A673 (cell line): ENCODE data around the gene PTPN20. TPM values are rescaled to one million over a fixed set of nuclear protein-coding genes. Genes with fewer than 3 reads are reported as not detected.

Source experiments
- BruUV-seq: library from RNA; stranded (reverse); fragments of 400-500 nt; replicated peaks from 2 replicates; lab custom pipeline; 2021; lab: Mats Ljungman, UMichigan
- CTCF ChIA-PET: fragments of 300-600 bp; sonication (Branson Sonifier 250); formaldehyde crosslinking; loops from one replicate; lab custom pipeline; 2022; ENCODE audit warnings: antibody characterized with exemption; lab: Charles Lee
- POLR2A ChIA-PET: fragments of 300-600 bp; sonication (Branson Sonifier 250); formaldehyde crosslinking; loops from one replicate; lab custom pipeline; 2022; ENCODE audit warnings: antibody characterized with exemption; ENCODE audit not compliant: low non-redundant PET; lab: Charles Lee
- DNase-seq: peaks from one replicate; pipeline ENCODE4 v3.0.0-alpha.2; 2015; ENCODE audit warnings: low spot score
- H3K27ac ChIP-seq: fragments of 200-600 bp; sonication (generic); 2 replicates; pipeline ENCODE4 v1.5.1; 2016; ENCODE audit warnings: mixed run types, low read depth, mild to moderate bottlenecking, mixed read lengths, antibody characterized with exemption, low read length; ENCODE audit not compliant: poor library complexity, severe bottlenecking
- H3K27me3 ChIP-seq: fragments of 200-600 bp; sonication (generic); replicated peaks from 2 replicates; pipeline ENCODE4 v1.6.1; 2017; ENCODE audit warnings: mixed run types, low read depth, mild to moderate bottlenecking, mixed read lengths, antibody characterized with exemption, low read length; ENCODE audit not compliant: insufficient read depth, poor library complexity
- H3K36me3 ChIP-seq: fragments of 200-600 bp; sonication (generic); 2 replicates; pipeline ENCODE4 v1.6.1; 2016; ENCODE audit warnings: mixed run types, mild to moderate bottlenecking, mixed read lengths, antibody characterized with exemption, low read length; ENCODE audit not compliant: insufficient read depth, poor library complexity, severe bottlenecking
- H3K4me1 ChIP-seq: fragments of 200-600 bp; sonication (generic); 2 replicates; pipeline ENCODE4 v1.6.1; 2017; ENCODE audit warnings: mixed run types, mild to moderate bottlenecking, mixed read lengths, antibody characterized with exemption, low read length; ENCODE audit not compliant: insufficient read depth, poor library complexity, severe bottlenecking
- H3K4me3 ChIP-seq: fragments of 200-600 bp; sonication (generic); 2 replicates; pipeline ENCODE4 v1.5.1; 2016; ENCODE audit warnings: low read depth, mixed run types, mild to moderate bottlenecking, mixed read lengths, low read length; ENCODE audit not compliant: poor library complexity, severe bottlenecking
- H3K9me3 ChIP-seq: fragments of 200-600 bp; sonication (generic); 2 replicates; pipeline ENCODE4 v1.6.1; 2016; ENCODE audit warnings: mixed run types, low read depth, mild to moderate bottlenecking, mixed read lengths, antibody characterized with exemption, low read length; ENCODE audit not compliant: poor library complexity, severe bottlenecking
- EZH2 ChIP-seq: fragments of 200-600 bp; sonication (generic); IDR thresholded peaks from 2 replicates; pipeline ENCODE4 v1.6.1; 2017; ENCODE audit warnings: borderline replicate concordance, low read depth, mild to moderate bottlenecking, mixed read lengths, antibody characterized with exemption, low read length; ENCODE audit not compliant: poor library complexity, severe bottlenecking
- intact Hi-C: fragments of 100-400 bp; cut with micrococcal nuclease; formaldehyde crosslinking; loops from one replicate; pipeline ENCODE4 v1.10.0; 2022; ENCODE audit not compliant: unreplicated experiment
- total RNA-seq: library from RNA; stranded (reverse); gene quantifications from 2 replicates; pipeline ENCODE4 v1.2.3, GENCODE V29; 2021
- TF ChIP-seq, protein P1 (sequence below): fragments of 300-800, 200-600 bp; sonication (generic); conservative IDR thresholded peaks from 2 replicates; pipeline ENCODE4 v1.5.1; 2017; ENCODE audit warnings: low read depth, mild to moderate bottlenecking, antibody characterized with exemption, low read length, moderate library complexity, mixed read lengths

PTPN20 gene
- total RNA-seq, 1 experiment from 2014 or later, result not detected

DNA sequence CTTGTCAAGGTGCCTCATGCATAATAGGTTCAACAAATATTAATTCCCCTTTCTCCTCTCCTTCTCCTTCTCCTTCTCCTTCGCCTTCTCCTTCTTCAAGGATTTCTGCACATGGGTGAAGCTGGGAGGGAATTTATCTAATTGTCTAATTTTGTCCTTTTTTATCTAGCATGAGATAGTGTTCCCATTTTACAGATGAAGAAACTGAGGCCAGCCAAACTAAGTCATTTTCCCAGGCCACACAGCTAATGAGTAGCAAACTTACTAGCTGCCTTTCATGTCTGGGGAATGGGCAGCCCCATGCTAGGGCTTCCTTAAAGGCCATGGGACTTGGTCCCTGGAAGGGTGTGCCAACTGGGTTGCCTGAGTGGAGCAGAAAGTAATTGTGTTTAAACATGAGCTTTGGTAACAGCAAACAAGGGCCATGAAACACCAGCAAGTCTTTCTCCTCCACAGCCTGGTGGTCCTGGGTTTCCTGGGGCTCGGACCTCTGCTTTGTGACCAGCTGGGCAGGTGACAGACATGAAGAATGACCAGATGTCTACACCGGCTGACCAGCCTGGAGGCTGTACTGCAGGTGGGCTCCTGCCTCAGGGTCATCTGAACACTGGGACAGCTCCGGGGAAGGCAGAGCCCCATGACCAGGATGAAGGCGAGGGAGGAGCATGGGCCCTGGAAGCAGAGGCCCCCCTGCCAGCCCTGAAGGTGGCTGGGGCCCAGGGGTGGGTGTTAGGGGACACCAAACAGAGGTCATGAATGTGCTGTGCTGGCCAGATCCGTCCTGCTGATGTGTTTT is 138.0 kb downstream of the PTPN20 start:
- intact Hi-C loops, result no loop called here
- TF ChIP-seq, protein P1, sequence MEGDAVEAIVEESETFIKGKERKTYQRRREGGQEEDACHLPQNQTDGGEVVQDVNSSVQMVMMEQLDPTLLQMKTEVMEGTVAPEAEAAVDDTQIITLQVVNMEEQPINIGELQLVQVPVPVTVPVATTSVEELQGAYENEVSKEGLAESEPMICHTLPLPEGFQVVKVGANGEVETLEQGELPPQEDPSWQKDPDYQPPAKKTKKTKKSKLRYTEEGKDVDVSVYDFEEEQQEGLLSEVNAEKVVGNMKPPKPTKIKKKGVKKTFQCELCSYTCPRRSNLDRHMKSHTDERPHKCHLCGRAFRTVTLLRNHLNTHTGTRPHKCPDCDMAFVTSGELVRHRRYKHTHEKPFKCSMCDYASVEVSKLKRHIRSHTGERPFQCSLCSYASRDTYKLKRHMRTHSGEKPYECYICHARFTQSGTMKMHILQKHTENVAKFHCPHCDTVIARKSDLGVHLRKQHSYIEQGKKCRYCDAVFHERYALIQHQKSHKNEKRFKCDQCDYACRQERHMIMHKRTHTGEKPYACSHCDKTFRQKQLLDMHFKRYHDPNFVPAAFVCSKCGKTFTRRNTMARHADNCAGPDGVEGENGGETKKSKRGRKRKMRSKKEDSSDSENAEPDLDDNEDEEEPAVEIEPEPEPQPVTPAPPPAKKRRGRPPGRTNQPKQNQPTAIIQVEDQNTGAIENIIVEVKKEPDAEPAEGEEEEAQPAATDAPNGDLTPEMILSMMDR, result no peak
- no peak for TF ChIP-seq EZH2
- no peak overlapping the region for H3K4me3 ChIP-seq
- no peak for DNase-seq
- no peaks in the 10 kb centered on the region for H3K9me3 ChIP-seq
- H3K4me1 ChIP-seq, result no peaks in the 10 kb centered on the region
- POLR2A ChIA-PET, result no interaction called here
- no peaks in the 10 kb centered on the region for H3K27me3 ChIP-seq
- CTCF ChIA-PET, result no interaction called here
- no TSS peak for BruUV-seq
- no peaks in the 10 kb centered on the region for H3K36me3 ChIP-seq
- H3K27ac ChIP-seq, result no peak overlapping the region

DNA sequence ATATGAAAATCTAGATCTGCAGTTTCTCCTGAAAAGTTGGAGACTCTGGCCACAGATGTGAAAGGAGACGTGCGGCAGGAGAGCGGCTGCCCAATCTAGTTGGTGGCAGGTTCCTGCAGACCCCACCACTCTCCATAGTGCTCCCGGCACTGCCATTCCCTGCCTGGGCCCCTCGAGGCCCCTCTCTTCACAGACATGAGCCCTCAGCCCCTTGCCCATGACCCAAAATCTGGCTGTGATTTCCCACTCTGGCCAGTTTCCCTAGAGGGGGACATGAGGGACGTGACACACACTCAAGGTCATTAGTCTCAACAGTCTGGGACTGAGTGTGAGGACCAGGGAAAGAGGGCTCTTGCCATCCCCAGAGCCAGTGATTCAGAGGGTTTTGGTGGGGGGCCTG is 138.7 kb downstream of the PTPN20 start:
- Histone ChIP-seq H3K4me3 (no peak overlapping the region), H3K36me3 (no peaks in the 10 kb centered on the region), H3K4me1 (no peaks in the 10 kb centered on the region), H3K27ac (no peak overlapping the region), H3K27me3 (no peaks in the 10 kb centered on the region), H3K9me3 (no peaks in the 10 kb centered on the region)
- intact Hi-C loops, result no loop called here
- POLR2A ChIA-PET, result no interaction called here
- no peak for DNase-seq
- BruUV-seq, result no TSS peak
- CTCF ChIA-PET, result no interaction called here
- no peak for TF ChIP-seq EZH2
- TF ChIP-seq, protein P1, result no peak

DNA sequence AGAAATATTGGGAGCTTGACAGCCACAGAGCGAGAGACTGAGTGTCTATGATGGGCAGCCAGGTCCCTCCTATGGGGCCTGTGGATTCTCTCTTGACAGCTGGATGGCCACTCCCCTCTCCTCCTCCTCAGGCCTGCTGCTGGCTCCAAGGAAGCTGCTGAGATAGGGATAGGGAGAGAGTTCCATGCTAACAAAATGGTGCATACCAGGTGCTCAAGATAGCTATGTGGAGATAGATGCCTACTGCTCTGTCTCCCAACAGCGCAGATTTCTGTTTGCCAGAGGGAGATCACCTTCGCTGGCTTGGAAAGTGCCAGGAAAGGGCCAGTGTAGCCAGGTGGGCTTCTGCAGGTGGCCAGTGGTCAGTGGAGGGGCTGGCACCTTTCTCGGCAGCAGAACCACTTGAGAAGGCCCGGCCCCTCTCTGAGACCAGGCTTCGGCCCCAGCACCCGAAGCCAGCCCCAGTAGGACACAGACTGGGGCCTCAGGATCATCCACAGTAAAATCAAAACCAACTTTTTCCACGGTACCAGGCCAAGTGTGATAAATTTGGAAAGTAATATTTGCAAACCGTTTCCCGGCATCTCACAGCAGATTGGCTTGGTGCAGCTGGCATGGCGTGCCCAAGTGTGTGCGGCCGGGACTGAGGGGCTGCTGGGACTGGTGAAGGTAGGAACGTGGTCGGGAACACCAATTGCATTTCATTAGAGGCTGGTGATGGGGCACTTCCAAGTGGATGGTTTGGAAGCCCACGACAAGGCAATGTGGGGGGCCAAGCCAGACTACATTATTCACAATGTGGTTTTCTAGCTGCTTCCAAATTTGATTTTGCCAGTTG is 139.6 kb downstream of the PTPN20 start:
- intact Hi-C loops, result no loop called here
- Histone ChIP-seq H3K9me3 (no peaks in the 10 kb centered on the region), H3K4me1 (no peaks in the 10 kb centered on the region), H3K27ac (no peak overlapping the region), H3K27me3 (no peaks in the 10 kb centered on the region), H3K4me3 (no peak overlapping the region), H3K36me3 (no peaks in the 10 kb centered on the region)
- TF ChIP-seq, protein P1, result no peak
- no peak for TF ChIP-seq EZH2
- ChIA-PET CTCF (no interaction called here), POLR2A (no interaction called here)
- BruUV-seq, result no TSS peak
- no peak for DNase-seq
